GM12872 (cell line): ENCODE results near the gene GGA3.
A peak's percentile ranks its signal among the peaks of the same experiment; 100 is the strongest.

ENCODE experiments used
- CTCF ChIP-seq: IDR thresholded peaks from 3 replicates; pipeline ENCODE4 v1.5.1; 2011; ENCODE audit warnings: low read depth, mild to moderate bottlenecking, low read length, moderate library complexity; ENCODE audit not compliant: insufficient read depth

The GGA3 gene

GRCh38 chr17:75207760-75208159, 53.6 kb downstream of the GGA3 start:
- TF ChIP-seq CTCF = no peak

GRCh38 chr17:75205793-75206163, 55.6 kb downstream of the GGA3 start:
- peak; percentile 37; the same call in 1 of the 3 replicates for TF ChIP-seq CTCF

GRCh38 chr17:75205037-75205792, 56.2 kb downstream of the GGA3 start, which contains the start of gene NUP85:
TSS of gene NUP85 (plus strand) at chr17:75205679. CDS start at chr17:75205762, 83 bp downstream.
- no peak for TF ChIP-seq CTCF

- TF ChIP-seq CTCF = no peak
Observed at GRCh38 chr17:75199886-75200618, 61.4 kb downstream of the GGA3 start.

GRCh38 chr17:75194879-75195278, 66.5 kb downstream of the GGA3 start:
- TF ChIP-seq CTCF = no peak

GRCh38 chr17:75191584-75191983, 69.8 kb downstream of the GGA3 start:
- no peak for TF ChIP-seq CTCF

- no peak for TF ChIP-seq CTCF
Observed at GRCh38 chr17:75188614-75189013, 72.8 kb downstream of the GGA3 start.
